Embryonic facial prominence (tissue), 1 donor: ENCODE data around the gene STK32C.
"Not testable (repeated sequence)": the region's sequence is repeated elsewhere in the genome, so short reads cannot be mapped to it uniquely, and the experiment has no call there.

Experiments used
- DNase-seq: peaks from one replicate; pipeline ENCODE4 v3.0.0-alpha.2; 2016; ENCODE audit errors: extremely low spot score

The STK32C gene

GRCh38 chr10:132232023-132232951, 75.5 kb downstream of the STK32C start:
- no peak for DNase-seq

DNA sequence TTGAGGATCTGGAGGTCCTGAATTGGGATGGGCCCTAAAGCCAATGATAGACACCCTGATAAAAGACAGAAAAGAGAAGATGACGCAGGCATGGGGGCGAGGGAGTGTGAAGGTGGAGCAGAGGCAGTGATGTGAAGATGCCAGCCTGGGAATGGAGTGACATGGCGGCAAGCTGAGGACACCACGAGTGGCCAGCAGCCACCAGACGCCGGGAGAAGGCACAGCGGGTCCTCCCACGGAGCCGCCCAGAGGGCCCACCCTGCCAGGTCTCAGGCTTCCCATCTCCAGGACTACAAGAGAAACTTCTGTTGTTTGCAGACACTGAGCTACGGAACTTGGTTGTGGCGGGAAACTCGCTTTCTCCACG, 76.1 kb downstream of the STK32C start:
- DNase-seq: no peak

GRCh38 chr10:132230557-132231210, 77.1 kb downstream of the STK32C start:
- no peak for DNase-seq

DNA sequence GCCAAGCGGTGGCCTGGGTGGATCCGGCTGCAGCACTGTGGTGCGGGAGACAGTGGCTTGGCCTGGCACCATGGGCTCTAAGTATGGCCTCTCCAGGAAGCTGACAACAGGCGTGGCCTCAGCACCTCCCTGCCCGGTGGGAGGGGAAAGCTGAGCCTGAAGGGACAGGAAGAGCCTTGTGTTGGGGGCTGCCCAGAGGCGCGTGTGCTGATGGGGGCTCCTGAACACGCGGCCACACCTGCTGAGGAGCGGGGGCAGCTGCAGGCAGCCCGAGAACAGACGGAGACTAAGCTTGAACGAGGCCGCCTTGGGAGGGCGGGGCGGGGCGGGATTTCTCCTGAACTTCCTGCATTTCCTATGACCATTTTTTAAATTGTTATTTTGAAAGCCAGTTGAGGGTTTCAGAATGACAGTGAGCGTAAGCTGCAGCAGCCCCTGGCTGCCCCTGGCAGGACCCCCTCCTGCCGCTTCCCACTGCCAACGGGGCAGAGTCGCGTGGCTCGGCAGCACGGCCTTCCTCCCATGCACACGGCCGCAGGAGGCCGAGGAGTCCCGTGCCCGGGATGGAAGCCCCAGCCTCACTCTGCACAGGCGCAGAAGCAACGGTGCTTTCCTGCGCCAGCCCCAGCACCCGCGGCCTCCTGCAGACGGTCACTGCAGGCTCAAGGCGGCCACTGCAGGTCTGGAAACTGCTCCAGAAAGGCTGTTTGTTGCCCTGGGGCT, 77.8 kb downstream of the STK32C start:
- no peak for DNase-seq

GRCh38 chr10:132229096-132229495, 78.7 kb downstream of the STK32C start:
- DNase-seq: no peak

DNA sequence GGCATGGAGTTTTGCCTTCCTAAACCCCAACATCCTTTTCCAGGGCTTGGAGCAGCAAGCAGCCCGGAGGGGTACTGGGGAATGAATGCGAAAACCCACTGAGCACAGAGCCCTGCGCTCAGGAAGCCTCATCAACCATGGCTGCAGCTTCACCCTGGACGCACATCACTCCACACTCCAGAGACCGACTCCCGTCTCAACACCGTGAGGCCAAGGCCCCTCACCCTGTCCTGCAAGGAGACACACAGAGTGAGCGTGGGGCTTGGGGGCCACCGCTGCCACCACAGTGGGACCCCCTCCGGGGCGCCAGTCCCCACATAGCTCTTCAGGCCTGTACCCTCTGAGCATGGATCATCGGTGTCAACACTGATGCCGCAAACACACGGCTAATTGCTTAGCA, 79.1 kb downstream of the STK32C start:
- no peak for DNase-seq

GRCh38 chr10:132227851-132228390, 79.8 kb downstream of the STK32C start:
- DNase-seq: no peak

DNA sequence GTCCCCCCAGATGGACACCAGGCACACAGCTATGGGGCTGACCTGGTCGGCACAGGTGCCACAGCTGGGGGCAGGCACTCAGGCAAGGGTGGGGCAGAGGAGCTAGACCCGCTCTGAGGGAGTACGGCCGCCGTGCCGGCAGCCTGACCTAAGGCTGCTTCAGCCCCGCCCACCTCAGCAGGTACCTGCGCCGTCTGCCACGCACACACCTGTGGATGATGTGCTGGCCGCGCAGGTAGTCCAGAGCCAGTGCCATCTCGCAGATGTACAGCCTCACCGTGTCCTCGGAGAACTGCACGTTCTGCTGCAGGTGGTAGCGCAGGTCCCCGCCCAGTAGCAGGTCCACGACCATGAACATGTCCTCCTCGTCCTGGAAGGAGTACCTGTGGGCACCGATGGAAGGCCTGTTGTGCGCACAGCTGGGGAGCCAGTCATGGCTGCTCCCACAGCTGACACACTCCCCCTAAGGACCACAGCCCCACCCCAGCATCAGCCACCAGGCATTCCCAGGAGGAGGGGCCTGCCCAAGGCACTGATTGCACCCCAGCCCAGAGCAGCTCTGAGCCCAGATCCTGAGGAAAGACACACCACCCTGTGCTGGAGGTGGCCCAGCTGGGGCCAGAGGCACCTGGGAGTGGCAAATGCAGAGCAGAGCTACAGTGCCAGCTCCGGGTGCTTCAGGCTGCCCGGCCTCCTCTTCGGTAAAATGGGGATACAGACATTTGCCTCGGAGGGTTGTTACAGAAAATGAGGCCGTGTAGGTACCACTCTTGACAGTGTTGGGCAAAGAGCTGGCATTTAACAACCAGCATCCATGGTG, 81.0 kb downstream of the STK32C start:
- DNase-seq: no peak

- DNase-seq: no peak
Observed at GRCh38 chr10:132225849-132226205, 81.9 kb downstream of the STK32C start.

GRCh38 chr10:132225073-132225848, 82.5 kb downstream of the STK32C start:
- no peak for DNase-seq

- DNase-seq: no peak
Observed at GRCh38 chr10:132224343-132225072, 83.2 kb downstream of the STK32C start.

GRCh38 chr10:132223611-132224342, 84.0 kb downstream of the STK32C start:
- DNase-seq: no peak

DNA sequence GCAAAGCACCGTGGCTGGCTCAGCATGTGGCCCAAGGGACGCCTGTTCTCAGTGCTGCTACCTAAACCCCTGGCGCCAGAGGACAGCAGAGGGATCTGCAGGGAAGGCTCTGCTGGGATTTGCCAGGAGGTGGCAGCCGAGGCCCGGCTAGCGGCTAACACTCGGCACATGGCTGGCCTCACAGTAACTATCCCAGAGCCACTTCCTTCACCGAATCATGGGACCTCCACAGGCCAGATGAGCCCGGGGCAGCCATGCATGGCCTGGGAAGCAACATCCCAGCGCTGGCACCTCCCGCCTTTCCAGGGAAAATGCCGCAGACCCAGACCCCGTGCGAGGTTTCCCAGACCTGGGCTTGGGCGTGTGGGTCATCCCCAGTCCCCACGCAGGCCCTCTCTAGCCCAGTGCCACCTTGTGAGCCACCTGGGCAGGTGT, 84.6 kb downstream of the STK32C start:
- DNase-seq: peak; percentile 31

- no peak for DNase-seq
Observed at GRCh38 chr10:132222726-132223125, 85.0 kb downstream of the STK32C start.

DNA sequence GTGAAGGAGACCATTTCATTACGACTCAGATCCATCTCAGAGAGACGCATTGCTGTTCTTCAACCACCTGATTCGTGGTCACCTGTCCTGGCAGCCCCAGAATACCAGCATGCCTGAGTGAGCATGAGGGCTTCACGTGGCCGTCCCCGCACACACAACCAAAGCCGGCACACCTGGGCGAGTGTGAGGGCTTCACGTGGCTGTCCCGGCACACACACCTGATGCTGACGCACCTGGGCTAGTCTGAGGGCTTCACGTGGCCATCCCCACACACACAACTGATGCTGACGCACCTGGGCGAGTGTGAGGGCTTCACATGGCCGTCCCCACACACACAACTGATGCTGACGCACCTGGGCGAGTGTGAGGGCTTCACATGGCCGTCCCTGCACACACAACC, 86.8 kb downstream of the STK32C start:
- DNase-seq: not testable (repeated sequence)

- DNase-seq: no peak
Observed at GRCh38 chr10:132220061-132220460, 87.7 kb downstream of the STK32C start.

DNA sequence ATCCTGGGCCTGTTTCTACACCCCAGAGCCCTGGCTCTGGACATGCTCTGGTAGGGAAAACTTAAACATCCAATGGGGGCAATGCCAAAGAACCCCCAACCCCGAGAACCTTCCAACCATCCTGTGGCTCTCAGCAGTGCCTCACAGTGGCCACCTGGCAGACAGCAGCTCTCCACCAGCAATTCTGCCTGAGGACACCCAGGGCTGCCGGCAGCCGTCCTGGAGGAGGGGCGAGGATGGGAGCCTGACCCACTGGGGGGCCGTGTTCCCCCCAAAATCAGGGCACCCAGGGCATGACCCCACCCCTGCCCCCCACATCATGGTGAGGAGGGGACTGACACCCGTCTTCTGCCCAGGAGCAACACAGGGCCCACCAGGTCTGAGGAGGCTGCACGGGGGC, 88.3 kb downstream of the STK32C start:
- no peak for DNase-seq

DNA sequence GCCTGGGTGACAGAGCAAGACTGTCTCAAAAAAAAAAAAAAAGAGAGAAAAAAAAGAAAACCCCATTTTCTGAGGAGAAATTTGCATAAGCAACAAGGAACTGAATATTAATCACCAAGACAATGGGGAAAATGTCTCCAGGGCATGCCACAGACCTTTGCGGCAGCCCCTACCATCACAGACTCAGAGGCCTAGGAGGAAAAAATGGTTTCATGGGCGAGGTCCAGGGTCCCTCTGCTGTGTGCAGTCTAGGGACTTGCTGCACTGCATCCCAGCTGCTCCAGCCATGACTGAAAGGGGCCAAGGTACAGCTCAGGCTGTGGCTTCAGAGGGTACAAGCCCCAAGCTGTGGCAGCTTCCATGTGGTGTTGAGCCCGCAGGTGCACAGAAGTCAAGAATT, 91.3 kb downstream of the STK32C start:
- DNase-seq: not testable (repeated sequence)

DNA sequence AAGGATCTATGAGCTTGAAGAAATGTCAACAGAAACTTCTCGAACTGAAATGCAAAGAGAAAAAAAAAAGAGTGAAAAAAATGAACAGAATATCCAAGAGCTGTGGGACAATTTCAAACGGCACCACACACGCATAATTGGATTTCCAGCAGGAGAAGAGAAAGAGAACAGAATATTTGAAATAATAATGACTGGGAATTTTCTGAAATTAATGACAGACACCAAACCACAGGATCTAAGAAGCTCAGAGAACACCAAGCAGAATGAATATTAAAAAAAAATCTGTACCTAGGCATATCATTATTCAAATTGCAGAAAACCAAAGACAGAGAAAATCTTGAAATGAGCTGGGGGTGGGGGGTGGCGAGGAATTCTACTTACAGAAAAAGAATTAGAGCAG, 93.8 kb downstream of the STK32C start:
- no peak for DNase-seq
